Prostate gland (tissue), 2 donors: Measurements from ENCODE around the gene SLC49A4.

Experiments
- POLR2A ChIP-seq: fragments of 450-650 bp; IDR thresholded peaks from one replicate; pipeline ENCODE4 v1.6.1; 2016; ENCODE audit warnings: antibody characterized with exemption, mild to moderate bottlenecking
- POLR2AphosphoS5 ChIP-seq: sonication (generic); formaldehyde crosslinking; IDR thresholded peaks from one replicate; pipeline ENCODE4 v1.6.1; 2017; ENCODE audit warnings: antibody characterized with exemption
- TF ChIP-seq, protein P1 (sequence below), 4 experiments: fragments of 200-600 bp in 2 of 4; fragments of 450-650 bp in 2 of 4; sonication (generic) in 2 of 4; IDR thresholded peaks; 1 replicate in 3 of 4; 2 replicates in 1 of 4; pipeline ENCODE4 v1.5.1; 2016 to 2019; ENCODE audit warnings: antibody characterized with exemption in 4 of 4, mild to moderate bottlenecking in 2 of 4, moderate library complexity in 2 of 4

DNA sequence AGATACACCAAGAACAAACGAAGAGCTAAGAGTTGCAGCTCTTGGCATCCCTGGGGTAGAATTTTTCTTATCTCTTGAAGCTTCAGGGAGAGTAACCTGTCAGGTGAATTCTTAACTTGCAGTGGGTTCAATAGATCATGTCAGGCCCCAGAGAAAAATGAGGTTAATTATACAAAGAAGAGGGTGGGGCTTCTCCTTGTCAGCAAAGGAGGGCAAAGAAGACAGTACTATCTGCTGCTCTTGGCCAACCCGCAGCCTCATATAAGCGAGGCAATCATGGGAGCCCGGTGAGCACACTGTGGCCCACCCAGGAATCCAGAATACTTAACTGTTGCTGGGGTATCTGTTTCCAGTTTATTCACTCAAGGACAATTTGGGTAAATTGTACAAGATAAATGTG, 122.5 kb downstream of the SLC49A4 start:
- TF ChIP-seq, protein P1, sequence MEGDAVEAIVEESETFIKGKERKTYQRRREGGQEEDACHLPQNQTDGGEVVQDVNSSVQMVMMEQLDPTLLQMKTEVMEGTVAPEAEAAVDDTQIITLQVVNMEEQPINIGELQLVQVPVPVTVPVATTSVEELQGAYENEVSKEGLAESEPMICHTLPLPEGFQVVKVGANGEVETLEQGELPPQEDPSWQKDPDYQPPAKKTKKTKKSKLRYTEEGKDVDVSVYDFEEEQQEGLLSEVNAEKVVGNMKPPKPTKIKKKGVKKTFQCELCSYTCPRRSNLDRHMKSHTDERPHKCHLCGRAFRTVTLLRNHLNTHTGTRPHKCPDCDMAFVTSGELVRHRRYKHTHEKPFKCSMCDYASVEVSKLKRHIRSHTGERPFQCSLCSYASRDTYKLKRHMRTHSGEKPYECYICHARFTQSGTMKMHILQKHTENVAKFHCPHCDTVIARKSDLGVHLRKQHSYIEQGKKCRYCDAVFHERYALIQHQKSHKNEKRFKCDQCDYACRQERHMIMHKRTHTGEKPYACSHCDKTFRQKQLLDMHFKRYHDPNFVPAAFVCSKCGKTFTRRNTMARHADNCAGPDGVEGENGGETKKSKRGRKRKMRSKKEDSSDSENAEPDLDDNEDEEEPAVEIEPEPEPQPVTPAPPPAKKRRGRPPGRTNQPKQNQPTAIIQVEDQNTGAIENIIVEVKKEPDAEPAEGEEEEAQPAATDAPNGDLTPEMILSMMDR (IDR thresholded peaks at IDR 0.05): no peak
- TF ChIP-seq POLR2A (no peak), POLR2AphosphoS5 (no peak)
